Measurements from ENCODE around the gene CHST8. TPM values are rescaled to one million over a fixed set of nuclear protein-coding genes. Genes with fewer than 3 reads are reported as not detected.

Gene CHST8
- total and polyA plus RNA-seq, 12 donors, result 0.13 to 0.50 (median 0.22) TPM; not detected in 3

- intact Hi-C loops (cut with DNase I), result loop anchor here in 1 of 10 donors (5.0 kb wide), 1 partner anchor 531 kb away; no protein-coding TSS in a partner anchor
- H3K27me3 ChIP-seq, result peaks cover 0 to 45% (median 18%) of the 10 kb centered on the region in 7 donors
- WGBS, 2 donors, result 40 to 43% methylated on average over 9 of the region's 9 CpGs
- H3K27ac ChIP-seq, result no peak overlapping the region
- DNase-seq (no peak), ATAC-seq (no peak)
- H3K4me1 ChIP-seq, result no peaks in the 10 kb centered on the region
- H3K36me3 ChIP-seq, result no peaks in the 10 kb centered on the region
- no peak overlapping the region for H3K4me3 ChIP-seq
- no peaks in the 10 kb centered on the region for H3K9me3 ChIP-seq
- TF ChIP-seq CTCF (IDR thresholded peaks at IDR 0.05), result peak in 4 of 9 donors; percentile 10 to 31 (median 16)
Measured at GRCh38 chr19:33767898-33768413, 146.2 kb downstream of the CHST8 start.

GRCh38 chr19:33769208-33769607, 147.5 kb downstream of the CHST8 start:
- 42 to 45% methylated on average over 6 of the region's 6 CpGs for WGBS, 2 donors
- Histone ChIP-seq H3K4me3 (no peak overlapping the region), H3K9me3 (no peaks in the 10 kb centered on the region), H3K27ac (no peak overlapping the region), H3K27me3 (peaks cover 0 to 47% (median 18%) of the 10 kb centered on the region in 7 donors), H3K4me1 (no peaks in the 10 kb centered on the region), H3K36me3 (no peaks in the 10 kb centered on the region)
- intact Hi-C loops (cut with DNase I), result loop anchor here in 1 of 10 donors (5.0 kb wide), 1 partner anchor 532 kb away; no protein-coding TSS in a partner anchor
- no peak for ATAC-seq
- TF ChIP-seq CTCF (IDR thresholded peaks at IDR 0.05), result no peak
- no peak for DNase-seq

- WGBS, 2 donors, result 74 to 76% methylated on average over 8 of the region's 8 CpGs
- no peak for DNase-seq
- intact Hi-C loops (cut with DNase I), result loop anchor here in 8 of 10 donors (2.0 to 10.0 kb wide), 8 partner anchors 337 to 535 kb away; no protein-coding TSS in a partner anchor
Measured at GRCh38 chr19:33770107-33770506, 148.4 kb downstream of the CHST8 start.

More at GRCh38 chr19:33770107-33770506, 148.4 kb downstream of the CHST8 start:
- TF ChIP-seq CTCF (IDR thresholded peaks at IDR 0.05), result no peak
- Histone ChIP-seq H3K36me3 (no peaks in the 10 kb centered on the region), H3K4me1 (no peaks in the 10 kb centered on the region), H3K9me3 (no peaks in the 10 kb centered on the region), H3K27ac (no peak overlapping the region), H3K4me3 (no peak overlapping the region), H3K27me3 (peaks cover 0 to 48% (median 18%) of the 10 kb centered on the region in 7 donors)
- ATAC-seq, result no peak

All from heart right ventricle (tissue), 16 donors.